ENCODE results near the gene TMEM125.

TMEM125 gene

GRCh38 chr1:43305461-43305860 is 35.7 kb downstream of the TMEM125 start:
- no peak overlapping the region for H3K4me3 ChIP-seq (ENCODE audit: low read depth, low read length)
- H3K9me3 ChIP-seq (ENCODE audit: insufficient read depth, low read depth, low read length) = peaks cover 3% of the 10 kb centered on the region
- no peak overlapping the region for H2AK5ac ChIP-seq (ENCODE audit: low read length)
- no peak overlapping the region for H4K12ac ChIP-seq (ENCODE audit: low read depth, low read length)
- H4K91ac ChIP-seq (ENCODE audit: low read depth, low read length) = no peak overlapping the region
- no peak overlapping the region for H3K14ac ChIP-seq (ENCODE audit: low read length)
- H4K8ac ChIP-seq (ENCODE audit: low read depth, low read length) = no peak overlapping the region
- H3K4me2 ChIP-seq (ENCODE audit: low read length) = no peak overlapping the region
- no peaks in the 10 kb centered on the region for H3K4me1 ChIP-seq (ENCODE audit: control insufficient read depth in 1 of 2, insufficient read depth in 2 of 2, low read length in 2 of 2)
- no peaks in the 10 kb centered on the region for H3K79me2 ChIP-seq (ENCODE audit: control insufficient read depth, insufficient read depth, low read length, poor library complexity)
- H3K23ac ChIP-seq (ENCODE audit: low read length) = no peak overlapping the region
- H3K27ac ChIP-seq (ENCODE audit: low read depth, low read length) = no peak overlapping the region
- H3K79me1 ChIP-seq (ENCODE audit: low read length) = no peaks in the 10 kb centered on the region
- H3K4ac ChIP-seq (ENCODE audit: low read depth, low read length) = no peak overlapping the region
- no peak overlapping the region for H2BK5ac ChIP-seq (ENCODE audit: low read depth, low read length, poor library complexity)
- H3K36me3 ChIP-seq (ENCODE audit: control insufficient read depth in 1 of 2, insufficient read depth in 2 of 2, low read length in 2 of 2) = no peaks in the 10 kb centered on the region
- H2BK12ac ChIP-seq (ENCODE audit: low read length) = no peak overlapping the region
- no peak overlapping the region for H2BK120ac ChIP-seq (ENCODE audit: insufficient read depth, low read length, poor library complexity)
- no peak overlapping the region for H2AFZ ChIP-seq (ENCODE audit: insufficient read depth, low read length, poor library complexity)
- no peaks in the 10 kb centered on the region for H3K27me3 ChIP-seq (ENCODE audit: insufficient read depth, low read length)
- WGBS (ENCODE audit: extremely low coverage, insufficient coverage, insufficient read length) = no CpG with 5 or more reads among the region's 3 CpGs
- H3K18ac ChIP-seq (ENCODE audit: low read length) = no peak overlapping the region
- no peak overlapping the region for H3K9ac ChIP-seq (ENCODE audit: low read length)
- DNase-seq = no peak

GRCh38 chr1:43305926-43306687 is 36.3 kb downstream of the TMEM125 start:
- Histone ChIP-seq H4K8ac (ENCODE audit: low read depth, low read length) (no peak overlapping the region), H3K23ac (ENCODE audit: low read length) (no peak overlapping the region)
- WGBS (ENCODE audit: extremely low coverage, insufficient coverage, insufficient read length) = no CpG with 5 or more reads among the region's 6 CpGs

GRCh38 chr1:43306688-43307457 is 37.1 kb downstream of the TMEM125 start:
- Histone ChIP-seq H3K18ac (ENCODE audit: low read length) (no peak overlapping the region), H3K79me2 (ENCODE audit: control insufficient read depth, insufficient read depth, low read length, poor library complexity) (no peaks in the 10 kb centered on the region), H3K27ac (ENCODE audit: low read depth, low read length) (no peak overlapping the region), H3K9ac (ENCODE audit: low read length) (no peak overlapping the region), H3K4me2 (ENCODE audit: low read length) (no peak overlapping the region), H3K4ac (ENCODE audit: low read depth, low read length) (no peak overlapping the region), H3K36me3 (ENCODE audit: control insufficient read depth in 1 of 2, insufficient read depth in 2 of 2, low read length in 2 of 2) (no peaks in the 10 kb centered on the region), H3K4me3 (ENCODE audit: low read depth, low read length) (no peak overlapping the region), H2AK5ac (ENCODE audit: low read length) (no peak overlapping the region), H3K27me3 (ENCODE audit: insufficient read depth, low read length) (no peaks in the 10 kb centered on the region), H4K8ac (ENCODE audit: low read depth, low read length) (no peak overlapping the region), H4K12ac (ENCODE audit: low read depth, low read length) (no peak overlapping the region), H2AFZ (ENCODE audit: insufficient read depth, low read length, poor library complexity) (no peak overlapping the region), H3K79me1 (ENCODE audit: low read length) (no peaks in the 10 kb centered on the region), H2BK12ac (ENCODE audit: low read length) (no peak overlapping the region), H2BK120ac (ENCODE audit: insufficient read depth, low read length, poor library complexity) (no peak overlapping the region), H3K4me1 (ENCODE audit: control insufficient read depth in 1 of 2, insufficient read depth in 2 of 2, low read length in 2 of 2) (no peaks in the 10 kb centered on the region), H3K14ac (ENCODE audit: low read length) (no peak overlapping the region), H2BK5ac (ENCODE audit: low read depth, low read length, poor library complexity) (no peak overlapping the region), H3K23ac (ENCODE audit: low read length) (no peak overlapping the region), H4K91ac (ENCODE audit: low read depth, low read length) (no peak overlapping the region), H3K9me3 (ENCODE audit: insufficient read depth, low read depth, low read length) (peaks cover 3% of the 10 kb centered on the region)
- no CpG with 5 or more reads among the region's 17 CpGs for WGBS (ENCODE audit: extremely low coverage, insufficient coverage, insufficient read length)
- no peak for DNase-seq

More at GRCh38 chr1:43305926-43306687, 36.3 kb downstream of the TMEM125 start:
- Histone ChIP-seq H3K9ac (ENCODE audit: low read length) (no peak overlapping the region), H2AK5ac (ENCODE audit: low read length) (no peak overlapping the region), H4K12ac (ENCODE audit: low read depth, low read length) (no peak overlapping the region), H2BK120ac (ENCODE audit: insufficient read depth, low read length, poor library complexity) (no peak overlapping the region), H3K14ac (ENCODE audit: low read length) (no peak overlapping the region), H2BK5ac (ENCODE audit: low read depth, low read length, poor library complexity) (no peak overlapping the region), H3K9me3 (ENCODE audit: insufficient read depth, low read depth, low read length) (peaks cover 3% of the 10 kb centered on the region), H2BK12ac (ENCODE audit: low read length) (no peak overlapping the region), H3K27ac (ENCODE audit: low read depth, low read length) (no peak overlapping the region), H3K4me3 (ENCODE audit: low read depth, low read length) (no peak overlapping the region), H3K79me2 (ENCODE audit: control insufficient read depth, insufficient read depth, low read length, poor library complexity) (no peaks in the 10 kb centered on the region), H3K36me3 (ENCODE audit: control insufficient read depth in 1 of 2, insufficient read depth in 2 of 2, low read length in 2 of 2) (no peaks in the 10 kb centered on the region), H3K4ac (ENCODE audit: low read depth, low read length) (no peak overlapping the region), H3K18ac (ENCODE audit: low read length) (no peak overlapping the region), H2AFZ (ENCODE audit: insufficient read depth, low read length, poor library complexity) (no peak overlapping the region), H4K91ac (ENCODE audit: low read depth, low read length) (no peak overlapping the region), H3K4me1 (ENCODE audit: control insufficient read depth in 1 of 2, insufficient read depth in 2 of 2, low read length in 2 of 2) (no peaks in the 10 kb centered on the region), H3K27me3 (ENCODE audit: insufficient read depth, low read length) (no peaks in the 10 kb centered on the region), H3K4me2 (ENCODE audit: low read length) (no peak overlapping the region), H3K79me1 (ENCODE audit: low read length) (no peaks in the 10 kb centered on the region)
- no peak for DNase-seq

GRCh38 chr1:43307458-43308158 is 37.8 kb downstream of the TMEM125 start:
- Histone ChIP-seq H4K8ac (ENCODE audit: low read depth, low read length) (no peak overlapping the region), H4K91ac (ENCODE audit: low read depth, low read length) (no peak overlapping the region), H3K9ac (ENCODE audit: low read length) (no peak overlapping the region), H2BK5ac (ENCODE audit: low read depth, low read length, poor library complexity) (no peak overlapping the region), H2AK5ac (ENCODE audit: low read length) (no peak overlapping the region), H3K4me2 (ENCODE audit: low read length) (no peak overlapping the region), H3K23ac (ENCODE audit: low read length) (no peak overlapping the region), H3K18ac (ENCODE audit: low read length) (no peak overlapping the region), H3K4ac (ENCODE audit: low read depth, low read length) (no peak overlapping the region), H3K36me3 (ENCODE audit: control insufficient read depth in 1 of 2, insufficient read depth in 2 of 2, low read length in 2 of 2) (no peaks in the 10 kb centered on the region), H2BK12ac (ENCODE audit: low read length) (no peak overlapping the region), H3K4me1 (ENCODE audit: control insufficient read depth in 1 of 2, insufficient read depth in 2 of 2, low read length in 2 of 2) (no peaks in the 10 kb centered on the region), H2BK120ac (ENCODE audit: insufficient read depth, low read length, poor library complexity) (no peak overlapping the region), H2AFZ (ENCODE audit: insufficient read depth, low read length, poor library complexity) (no peak overlapping the region), H3K79me1 (ENCODE audit: low read length) (no peaks in the 10 kb centered on the region), H3K27me3 (ENCODE audit: insufficient read depth, low read length) (no peaks in the 10 kb centered on the region), H3K79me2 (ENCODE audit: control insufficient read depth, insufficient read depth, low read length, poor library complexity) (no peaks in the 10 kb centered on the region), H3K4me3 (ENCODE audit: low read depth, low read length) (no peak overlapping the region), H3K9me3 (ENCODE audit: insufficient read depth, low read depth, low read length) (peaks cover 3% of the 10 kb centered on the region), H3K14ac (ENCODE audit: low read length) (no peak overlapping the region), H3K27ac (ENCODE audit: low read depth, low read length) (no peak overlapping the region), H4K12ac (ENCODE audit: low read depth, low read length) (no peak overlapping the region)
- DNase-seq = no peak
- no CpG with 5 or more reads among the region's 9 CpGs for WGBS (ENCODE audit: extremely low coverage, insufficient coverage, insufficient read length)

Data from trophoblast cell (in vitro differentiated cells and primary cell).